Measurements from ENCODE around the gene NR2F2.

The NR2F2 gene

DNA sequence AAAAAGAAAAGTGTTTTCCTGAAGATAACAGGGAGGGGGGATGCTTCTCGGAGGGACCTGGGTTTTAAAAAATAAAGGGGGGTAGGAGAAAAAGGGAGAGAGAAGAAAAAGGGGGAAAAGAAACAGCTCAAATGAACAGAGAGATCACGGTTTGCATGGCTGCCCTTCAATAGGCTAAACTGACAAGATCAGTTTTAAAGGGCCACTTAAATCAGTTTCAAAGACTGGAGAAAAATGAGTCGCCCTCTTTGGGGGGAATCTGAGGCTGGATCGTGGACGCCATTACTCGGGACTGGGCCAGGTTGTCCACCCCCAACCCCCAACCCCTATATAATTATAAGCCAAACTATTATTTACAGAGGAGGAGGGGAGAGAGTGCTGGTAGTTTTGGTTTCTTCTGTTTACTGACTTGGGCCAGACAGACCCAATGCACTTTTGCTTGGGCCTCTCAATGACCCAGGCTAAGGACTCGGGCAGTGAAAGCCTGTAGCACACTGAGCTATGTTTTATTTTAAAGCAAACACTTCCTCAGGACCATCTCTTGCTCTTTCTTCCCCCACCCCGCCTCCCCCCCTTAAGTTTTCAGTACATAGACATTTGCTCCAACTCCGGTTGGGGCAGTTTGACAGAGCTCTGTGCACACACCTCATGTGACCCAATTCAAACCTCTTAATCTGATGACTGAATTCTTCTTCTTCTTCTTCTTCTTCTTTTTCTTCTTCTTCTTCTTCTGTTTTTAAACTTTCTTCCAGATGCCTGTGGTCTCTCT is 6.3 kb downstream of the NR2F2 start:
- 0 out of 2 replicates have a peak, but pooled peaks have one; percentile 32 for TF ChIP-seq JUND (IDR thresholded peaks at IDR 0.05; ENCODE audit: low read depth)
- in situ Hi-C loops (cut with HindIII; ENCODE audit: low pct_unique_long_range_greater_than_20kb, low sequenced_read_pairs) = no loop called here
- peak in 1 of 2 experiments; percentile 96 for DNase-seq (ENCODE audit: low read depth in 1 of 2, low spot score in 1 of 2)

DNA sequence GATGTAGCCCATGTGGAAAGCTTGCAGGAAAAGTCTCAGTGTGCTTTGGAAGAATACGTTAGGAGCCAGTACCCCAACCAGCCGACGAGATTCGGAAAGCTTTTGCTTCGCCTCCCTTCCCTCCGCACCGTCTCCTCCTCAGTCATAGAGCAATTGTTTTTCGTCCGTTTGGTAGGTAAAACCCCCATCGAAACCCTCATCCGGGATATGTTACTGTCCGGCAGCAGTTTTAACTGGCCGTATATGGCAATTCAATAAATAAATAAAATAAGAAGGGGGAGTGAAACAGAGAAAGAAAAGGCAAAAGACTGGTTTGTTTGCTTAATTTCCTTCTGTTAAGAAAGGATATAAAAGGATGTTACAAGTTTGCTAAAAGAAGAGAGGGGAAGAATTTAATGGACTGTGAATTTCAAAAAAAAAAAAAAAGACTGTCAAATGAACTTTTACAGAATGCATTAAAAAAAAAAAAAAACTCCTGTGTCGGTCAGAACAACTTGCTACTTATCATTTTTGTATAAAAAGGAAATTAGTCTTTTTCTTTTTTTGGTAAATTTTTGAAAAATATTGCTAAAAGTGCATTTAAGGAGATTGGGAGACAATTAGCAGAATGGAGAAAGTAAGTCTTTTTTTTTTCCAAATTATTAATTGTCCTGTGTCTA is 7.0 kb downstream of the NR2F2 start:
- in situ Hi-C loops (cut with HindIII; ENCODE audit: low pct_unique_long_range_greater_than_20kb, low sequenced_read_pairs) = no loop called here
- no peak for TF ChIP-seq JUND (IDR thresholded peaks at IDR 0.05; ENCODE audit: low read depth)
- no peak for DNase-seq (ENCODE audit: low read depth in 1 of 2, low spot score in 1 of 2)

DNA sequence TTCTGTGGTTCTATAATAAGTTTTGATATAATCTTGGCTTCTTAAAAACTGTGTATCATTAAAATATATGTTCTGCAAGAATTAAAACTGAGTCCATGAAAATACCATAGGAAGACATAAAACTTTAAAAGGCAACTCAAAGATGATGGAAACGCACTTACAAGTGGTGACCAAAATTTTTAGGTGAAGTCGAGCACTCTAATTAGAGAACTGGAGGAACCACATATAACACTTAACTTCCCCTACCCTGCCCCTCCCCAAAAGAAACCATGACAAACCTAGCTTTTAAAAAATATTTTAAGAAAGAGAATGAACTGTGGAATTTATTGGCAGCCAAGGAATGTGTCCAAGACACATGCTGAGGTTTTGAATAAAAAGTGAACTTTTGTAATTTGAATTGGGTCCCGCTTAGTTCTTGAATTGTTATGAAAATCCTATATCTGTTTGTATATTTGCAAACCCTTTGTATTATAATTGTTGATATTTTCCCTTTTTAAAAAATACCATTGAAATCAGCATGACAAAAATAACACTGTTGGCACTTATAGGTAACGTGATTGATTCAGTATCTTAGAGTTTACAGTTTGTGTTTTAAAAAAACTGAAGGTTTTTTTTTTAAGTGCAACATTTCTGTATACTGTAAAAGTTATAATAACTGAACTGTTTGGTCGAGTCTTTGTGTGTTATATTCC is 7.7 kb downstream of the NR2F2 start:
- no peak for TF ChIP-seq JUND (IDR thresholded peaks at IDR 0.05; ENCODE audit: low read depth)
- in situ Hi-C loops (cut with HindIII; ENCODE audit: low pct_unique_long_range_greater_than_20kb, low sequenced_read_pairs) = no loop called here
- DNase-seq (ENCODE audit: low read depth in 1 of 2, low spot score in 1 of 2) = no peak

DNA sequence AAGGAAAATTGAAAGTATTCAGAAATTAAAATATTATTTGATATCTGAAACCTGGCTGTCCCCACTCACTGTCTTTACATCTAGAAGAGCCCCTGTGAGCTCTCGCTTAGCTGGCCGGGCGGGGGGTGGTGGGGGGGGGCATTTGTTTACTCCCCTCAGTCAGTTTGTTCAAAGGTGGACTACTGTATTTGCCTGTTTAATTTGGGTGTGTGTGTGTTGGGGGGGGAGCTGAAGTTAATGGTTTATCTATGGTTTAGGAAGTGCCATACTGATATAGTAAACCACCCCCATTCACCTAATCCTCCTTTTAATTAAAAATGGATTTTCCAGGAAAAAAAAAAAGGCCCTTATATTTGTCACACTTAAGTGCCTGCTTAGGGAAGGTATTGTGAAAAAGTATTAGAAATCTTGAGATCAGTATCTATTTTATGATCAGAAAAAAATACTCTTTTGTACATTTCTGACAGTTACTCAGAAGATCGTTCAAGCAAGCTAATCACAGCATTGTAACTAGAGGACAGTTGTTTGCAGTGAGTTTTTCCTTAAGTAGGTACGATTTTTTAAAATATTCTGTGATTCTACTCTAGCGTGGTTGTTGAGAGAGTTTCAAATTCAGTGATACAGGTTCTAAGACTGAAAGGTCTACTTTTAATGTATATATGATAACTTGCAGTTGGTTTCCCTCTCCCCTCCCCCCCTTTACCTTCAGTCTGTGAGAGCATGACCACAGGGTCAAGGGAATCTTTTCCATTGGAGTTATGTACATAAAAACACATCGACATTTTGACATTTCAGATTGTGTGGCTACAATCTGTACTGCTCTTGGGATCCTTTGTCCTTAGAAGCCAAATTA is 8.5 kb downstream of the NR2F2 start:
- in situ Hi-C loops (cut with HindIII; ENCODE audit: low pct_unique_long_range_greater_than_20kb, low sequenced_read_pairs) = no loop called here
- TF ChIP-seq JUND (IDR thresholded peaks at IDR 0.05; ENCODE audit: low read depth) = no peak
- DNase-seq (ENCODE audit: low read depth in 1 of 2, low spot score in 1 of 2) = peak in 1 of 2 experiments; percentile 42

DNA sequence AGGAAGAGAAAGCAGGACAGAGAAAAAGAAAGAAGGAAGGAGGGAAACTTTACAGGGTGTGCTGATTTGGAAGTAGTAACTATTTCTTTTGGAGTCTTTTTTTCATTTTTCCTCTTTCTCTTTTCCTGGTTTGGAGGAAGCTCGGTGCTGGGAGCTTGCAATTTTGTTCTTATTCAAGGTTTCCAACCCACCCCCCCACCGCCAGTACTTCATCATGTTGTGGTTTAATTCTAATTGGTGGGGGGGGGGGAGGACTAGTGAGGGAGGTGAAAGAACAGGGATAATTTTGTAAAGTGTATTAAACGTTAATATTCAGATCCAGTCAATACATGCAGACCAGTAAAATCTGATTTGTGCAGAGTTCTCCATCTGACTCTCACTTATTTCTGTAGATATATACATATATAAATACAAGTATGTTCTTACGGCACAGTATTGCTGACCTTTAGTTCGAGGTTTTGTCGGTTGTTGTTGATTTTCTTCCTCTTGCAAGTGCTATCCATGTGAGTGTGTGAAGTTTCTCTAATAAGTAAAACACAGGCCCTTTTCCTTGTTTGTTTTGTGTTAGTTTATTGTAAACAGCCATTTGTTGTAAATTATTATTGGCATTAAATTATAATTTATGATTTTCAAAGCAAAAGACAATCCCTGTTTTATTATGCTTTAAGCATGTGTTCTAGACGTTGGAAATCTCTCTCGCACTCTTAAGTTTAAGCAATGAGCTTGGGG is 9.3 kb downstream of the NR2F2 start:
- in situ Hi-C loops (cut with HindIII; ENCODE audit: low pct_unique_long_range_greater_than_20kb, low sequenced_read_pairs) = no loop called here
- TF ChIP-seq JUND (IDR thresholded peaks at IDR 0.05; ENCODE audit: low read depth) = no peak
- DNase-seq (ENCODE audit: low read depth in 1 of 2, low spot score in 1 of 2) = no peak

DNA sequence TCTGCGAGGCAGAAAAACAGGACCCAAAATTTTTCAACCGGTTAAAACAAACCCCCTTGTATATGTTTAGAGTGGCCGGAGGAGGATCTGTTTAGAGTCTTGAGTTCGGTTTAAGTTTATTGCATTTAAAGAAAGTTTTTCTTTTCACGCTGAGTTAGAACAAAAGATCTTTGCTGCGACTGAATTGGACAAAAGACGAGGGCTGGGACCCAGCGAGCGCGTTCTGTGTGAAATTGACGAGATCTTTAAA is 9.8 kb downstream of the NR2F2 start:
- in situ Hi-C loops (cut with HindIII; ENCODE audit: low pct_unique_long_range_greater_than_20kb, low sequenced_read_pairs) = no loop called here
- no peak for TF ChIP-seq JUND (IDR thresholded peaks at IDR 0.05; ENCODE audit: low read depth)
- DNase-seq (ENCODE audit: low read depth in 1 of 2, low spot score in 1 of 2) = no peak

DNA sequence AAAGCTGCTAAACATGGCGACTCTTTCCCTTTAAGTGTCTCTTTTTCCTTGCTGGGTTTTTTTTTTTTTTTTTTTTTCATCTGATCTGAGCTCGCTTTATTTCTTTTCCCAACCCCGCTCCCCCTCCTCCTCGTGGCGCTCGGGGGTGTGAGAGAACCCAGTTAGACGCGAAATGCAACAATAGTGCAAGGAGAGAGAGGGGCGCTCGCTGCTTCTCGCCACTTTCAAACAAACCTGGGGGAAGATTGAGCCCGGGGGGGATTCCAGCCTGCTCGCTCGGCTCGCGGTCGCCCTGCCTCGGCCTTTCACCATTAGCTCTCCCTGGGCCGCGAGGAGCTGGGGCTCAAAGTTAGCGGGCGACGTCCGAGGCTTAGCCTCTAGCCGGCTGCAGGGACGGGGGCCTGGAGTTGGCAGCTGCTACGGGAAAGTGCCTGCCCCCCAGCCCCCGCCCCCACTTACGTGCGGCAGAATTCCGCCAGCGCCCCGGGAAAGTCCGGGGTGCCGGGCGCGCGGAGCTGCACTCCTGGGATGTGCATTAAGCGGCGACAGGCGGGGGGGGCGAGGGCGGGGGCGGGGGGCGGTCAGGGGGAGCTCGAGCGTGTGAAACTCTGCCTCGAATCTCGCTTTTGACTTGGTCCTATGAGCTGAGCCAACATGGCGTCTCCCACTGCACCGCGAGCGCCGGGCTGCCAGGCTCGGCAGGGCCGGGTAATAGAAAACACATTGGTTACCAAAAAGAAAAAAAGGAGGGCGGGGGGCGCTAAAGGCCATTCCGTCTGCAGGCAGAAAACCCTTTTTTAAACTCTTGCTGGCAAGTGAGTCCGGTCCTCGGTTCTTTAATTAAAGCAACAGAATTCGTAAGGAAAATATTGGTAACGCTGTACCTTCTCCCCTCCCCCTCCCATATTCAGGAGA is 10.4 kb downstream of the NR2F2 start:
- DNase-seq (ENCODE audit: low read depth in 1 of 2, low spot score in 1 of 2) = peak in 1 of 2 experiments; percentile 45
- in situ Hi-C loops (cut with HindIII; ENCODE audit: low pct_unique_long_range_greater_than_20kb, low sequenced_read_pairs) = no loop called here
- TF ChIP-seq JUND (IDR thresholded peaks at IDR 0.05; ENCODE audit: low read depth) = no peak

DNA sequence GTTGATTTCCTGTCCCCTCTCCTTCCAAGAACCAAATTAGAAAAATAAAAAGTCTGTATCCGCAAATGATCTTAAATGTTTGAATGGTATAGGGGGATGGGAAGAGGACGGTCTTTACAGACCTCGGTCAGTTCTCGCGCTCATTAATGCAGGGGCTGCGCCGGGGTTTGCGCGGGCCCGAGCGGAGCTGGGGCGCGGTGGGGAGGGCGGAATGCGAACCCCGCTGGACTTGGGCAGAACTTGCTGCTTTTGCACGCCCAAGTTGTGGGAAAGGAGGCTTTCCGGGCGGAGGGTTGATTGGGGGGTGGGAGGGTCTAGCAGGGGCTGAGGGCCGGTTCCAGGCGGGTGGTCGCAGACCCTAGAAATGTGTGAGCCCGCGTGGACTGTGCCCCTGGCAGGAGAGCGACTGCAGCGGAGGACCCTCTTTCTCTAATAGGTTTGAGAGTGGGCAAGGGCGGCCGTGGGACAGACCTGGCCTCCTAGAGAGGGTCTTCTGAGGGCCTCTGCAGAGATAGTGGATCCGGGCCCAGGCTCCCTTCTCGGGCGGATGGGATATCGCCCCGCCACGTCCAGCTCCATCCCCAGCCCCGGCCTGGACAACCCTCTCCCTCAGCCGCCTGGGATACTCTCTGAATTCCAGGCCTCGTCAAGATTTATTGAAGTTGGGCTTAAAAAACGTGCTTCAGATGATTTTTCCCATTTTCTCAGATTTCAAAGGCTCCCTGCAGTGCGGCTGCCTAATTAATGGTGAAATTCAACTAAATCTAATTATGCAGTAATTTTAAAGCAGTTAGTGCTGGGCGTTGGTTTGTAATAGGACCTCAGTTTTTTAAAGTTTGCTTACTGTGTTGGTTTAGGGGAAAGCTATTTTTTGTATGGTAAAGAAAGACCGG is 11.3 kb downstream of the NR2F2 start:
- in situ Hi-C loops (cut with HindIII; ENCODE audit: low pct_unique_long_range_greater_than_20kb, low sequenced_read_pairs) = no loop called here
- no peak for TF ChIP-seq JUND (IDR thresholded peaks at IDR 0.05; ENCODE audit: low read depth)
- no peak for DNase-seq (ENCODE audit: low read depth in 1 of 2, low spot score in 1 of 2)

DNA sequence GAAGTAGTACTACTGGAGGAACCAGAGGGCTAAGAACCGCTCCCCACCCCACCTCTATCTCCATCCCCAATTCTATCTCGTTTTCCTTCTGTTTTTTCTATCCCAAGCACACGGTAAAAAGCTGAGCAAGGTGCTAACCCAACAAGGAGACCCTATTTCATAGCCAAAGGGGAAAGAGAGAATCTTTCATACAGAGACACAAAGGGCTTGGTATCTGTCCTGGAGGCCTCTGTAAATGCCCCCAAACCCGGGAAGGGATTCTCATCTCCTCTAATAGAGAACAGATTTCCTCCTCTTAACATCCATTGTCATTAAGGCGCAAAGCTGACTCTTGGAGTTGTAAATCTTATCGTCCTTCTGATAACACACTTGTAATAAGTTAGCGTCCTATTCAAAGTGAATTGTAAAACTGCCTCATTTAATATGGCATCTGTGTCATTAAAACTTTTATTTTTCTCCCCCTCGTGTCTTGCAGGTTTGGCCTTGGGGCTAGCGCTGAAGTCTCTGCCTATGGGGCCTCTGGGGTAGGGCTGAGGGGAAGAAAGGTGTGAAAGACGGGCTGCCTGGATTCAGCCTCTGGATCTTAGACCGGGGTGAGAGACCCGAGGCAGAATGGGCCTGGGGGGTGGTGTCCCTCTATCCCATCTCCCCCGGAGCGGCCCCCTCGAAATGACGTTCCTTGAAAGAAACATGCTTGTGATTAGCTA is 12.1 kb downstream of the NR2F2 start:
- DNase-seq (ENCODE audit: low read depth in 1 of 2, low spot score in 1 of 2) = no peak
- TF ChIP-seq JUND (IDR thresholded peaks at IDR 0.05; ENCODE audit: low read depth) = no peak
- in situ Hi-C loops (cut with HindIII; ENCODE audit: low pct_unique_long_range_greater_than_20kb, low sequenced_read_pairs) = no loop called here

All from T47D (cell line).